HEK293T (cell line): ENCODE measurements around the gene PEX10.

Experiments used
- CTCF ChIA-PET: fragments of 350-600 bp; formaldehyde crosslinking; extraction: SDS; loops from one replicate; lab custom pipeline; 2021; ENCODE audit warnings: antibody characterized with exemption, inconsistent platforms; lab: Yijun Ruan, JAX
- POLR2A ChIA-PET: fragments of 350-600 bp; formaldehyde crosslinking; extraction: SDS; loops from one replicate; lab custom pipeline; 2020; ENCODE audit warnings: antibody characterized with exemption, inconsistent platforms; lab: Yijun Ruan, JAX
- DNase-seq: peaks from one replicate; pipeline ENCODE4 v3.0.0; 2012; ENCODE audit warnings: mixed read lengths; ENCODE audit errors: extremely low spot score
- ARNT ChIP-seq: fragments of 450-650 bp; IDR thresholded peaks from 2 replicates; pipeline ENCODE4 v1.6.1; 2017; ENCODE audit warnings: mild to moderate bottlenecking
- BHLHE40 ChIP-seq: fragments of 450-650 bp; IDR thresholded peaks from 2 replicates; pipeline ENCODE4 v1.6.1; 2016; ENCODE audit warnings: mild to moderate bottlenecking, moderate library complexity, borderline replicate concordance
- CTBP1 ChIP-seq: fragments of 450-650 bp; IDR thresholded peaks from 2 replicates; pipeline ENCODE4 v1.6.1; 2016; ENCODE audit warnings: borderline replicate concordance
- ELF4 ChIP-seq: fragments of 450-650 bp; IDR thresholded peaks from 2 replicates; pipeline ENCODE4 v1.6.1; 2017; ENCODE audit warnings: antibody characterized with exemption
- FOXA1 ChIP-seq: fragments of 450-650 bp; IDR thresholded peaks from 2 replicates; pipeline ENCODE4 v1.6.1; 2016; ENCODE audit warnings: mild to moderate bottlenecking
- FOXK2 ChIP-seq: fragments of 450-650 bp; IDR thresholded peaks from 2 replicates; pipeline ENCODE4 v1.6.1; 2016; ENCODE audit warnings: mild to moderate bottlenecking
- FOXM1 ChIP-seq: fragments of 450-650 bp; IDR thresholded peaks from 2 replicates; pipeline ENCODE4 v1.6.1; 2017; ENCODE audit warnings: mild to moderate bottlenecking, borderline replicate concordance
- HDGF ChIP-seq: fragments of 450-650 bp; IDR thresholded peaks from 2 replicates; pipeline ENCODE4 v1.6.1; 2017; ENCODE audit warnings: antibody characterized with exemption, borderline replicate concordance
- L3MBTL2 ChIP-seq: fragments of 450-650 bp; conservative IDR thresholded peaks from 2 replicates; pipeline ENCODE4 v1.6.1; 2016; ENCODE audit warnings: mild to moderate bottlenecking
- LEF1 ChIP-seq: fragments of 450-650 bp; IDR thresholded peaks from 2 replicates; pipeline ENCODE4 v1.6.1; 2017; ENCODE audit warnings: mild to moderate bottlenecking, borderline replicate concordance
- NFRKB ChIP-seq: fragments of 450-650 bp; IDR thresholded peaks from 2 replicates; pipeline ENCODE4 v1.6.1; 2016; ENCODE audit warnings: mild to moderate bottlenecking, moderate library complexity
- SP1 ChIP-seq: fragments of 450-650 bp; IDR thresholded peaks from 2 replicates; pipeline ENCODE4 v1.6.1; 2017
- SUZ12 ChIP-seq: fragments of 450-650 bp; IDR thresholded peaks from 2 replicates; pipeline ENCODE4 v1.6.1; 2016; ENCODE audit warnings: mild to moderate bottlenecking
- TARDBP ChIP-seq: fragments of 450-650 bp; IDR thresholded peaks from 2 replicates; pipeline ENCODE4 v1.6.1; 2016
- ZNF384 ChIP-seq: fragments of 450-650 bp; IDR thresholded peaks from 2 replicates; pipeline ENCODE4 v1.6.1; 2016
- TF ChIP-seq, protein P1 (sequence below): fragments of 450-650 bp; IDR thresholded peaks from 2 replicates; pipeline ENCODE4 v1.6.1; 2016

Gene PEX10

DNA sequence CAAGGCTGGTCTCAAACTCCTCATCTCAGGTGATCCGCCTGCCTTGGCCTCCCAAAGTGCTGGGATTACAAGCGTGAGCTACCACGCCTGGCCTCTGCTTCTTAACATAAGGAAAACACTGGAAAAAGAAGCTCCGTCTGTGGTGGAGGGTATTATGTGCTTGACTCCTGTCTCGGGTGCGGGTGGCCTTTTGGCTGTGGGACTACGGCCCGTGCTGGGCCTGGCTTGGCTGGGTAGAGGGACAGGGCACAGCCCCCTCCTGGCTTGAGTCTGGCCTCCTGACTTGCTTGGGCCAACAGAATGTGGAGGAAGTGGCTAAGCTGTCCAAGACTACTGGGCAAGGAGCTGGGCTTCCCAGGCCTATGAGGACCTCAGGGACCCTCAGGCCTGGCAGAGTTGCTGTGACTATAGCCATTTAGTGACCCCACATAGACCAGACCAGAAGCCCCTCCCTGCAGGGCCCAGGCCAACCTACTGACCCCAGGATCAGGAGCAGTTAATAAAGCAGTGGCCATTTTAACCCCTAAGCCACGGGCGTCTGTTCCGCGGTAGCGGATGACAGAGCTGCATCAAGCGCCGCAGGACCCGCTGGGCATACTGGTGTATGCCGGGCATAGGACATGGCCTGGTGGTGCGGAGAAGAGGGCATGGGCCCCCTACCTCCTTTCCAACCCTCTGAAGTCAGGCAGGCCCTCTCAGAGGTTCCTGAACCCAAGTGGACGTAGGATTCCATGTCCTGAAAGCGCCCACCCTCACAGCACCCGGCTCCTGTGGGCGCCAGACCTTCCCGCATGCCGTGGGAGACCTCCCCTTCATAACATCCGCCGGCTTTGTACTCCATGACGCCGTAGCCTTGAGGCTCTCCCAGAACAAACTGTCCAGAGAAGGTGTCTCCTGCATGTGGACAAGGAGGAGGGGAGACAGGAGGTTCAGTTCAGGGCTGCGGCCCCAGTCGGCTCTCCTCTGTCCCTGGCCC lies 25.4 kb downstream of the PEX10 start:
- DNase-seq, result no peak
- ChIA-PET POLR2A (interaction anchor here (1.1 kb wide), 1 partner anchor 192 kb away, joined by 7 read pairs; the partner anchor contains the start of gene FAAP20), CTCF (no interaction called here)
- TF ChIP-seq TARDBP (no peak), ARNT (no peak), BHLHE40 (no peak), L3MBTL2 (no peak), FOXM1 (no peak), SUZ12 (no peak), SP1 (no peak), HDGF (no peak), CTBP1 (no peak), ELF4 (no peak), LEF1 (no peak), NFRKB (no peak), FOXK2 (no peak), ZNF384 (no peak), FOXA1 (no peak)
- TF ChIP-seq, protein P1, sequence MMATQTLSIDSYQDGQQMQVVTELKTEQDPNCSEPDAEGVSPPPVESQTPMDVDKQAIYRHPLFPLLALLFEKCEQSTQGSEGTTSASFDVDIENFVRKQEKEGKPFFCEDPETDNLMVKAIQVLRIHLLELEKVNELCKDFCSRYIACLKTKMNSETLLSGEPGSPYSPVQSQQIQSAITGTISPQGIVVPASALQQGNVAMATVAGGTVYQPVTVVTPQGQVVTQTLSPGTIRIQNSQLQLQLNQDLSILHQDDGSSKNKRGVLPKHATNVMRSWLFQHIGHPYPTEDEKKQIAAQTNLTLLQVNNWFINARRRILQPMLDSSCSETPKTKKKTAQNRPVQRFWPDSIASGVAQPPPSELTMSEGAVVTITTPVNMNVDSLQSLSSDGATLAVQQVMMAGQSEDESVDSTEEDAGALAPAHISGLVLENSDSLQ, result no peak

DNA sequence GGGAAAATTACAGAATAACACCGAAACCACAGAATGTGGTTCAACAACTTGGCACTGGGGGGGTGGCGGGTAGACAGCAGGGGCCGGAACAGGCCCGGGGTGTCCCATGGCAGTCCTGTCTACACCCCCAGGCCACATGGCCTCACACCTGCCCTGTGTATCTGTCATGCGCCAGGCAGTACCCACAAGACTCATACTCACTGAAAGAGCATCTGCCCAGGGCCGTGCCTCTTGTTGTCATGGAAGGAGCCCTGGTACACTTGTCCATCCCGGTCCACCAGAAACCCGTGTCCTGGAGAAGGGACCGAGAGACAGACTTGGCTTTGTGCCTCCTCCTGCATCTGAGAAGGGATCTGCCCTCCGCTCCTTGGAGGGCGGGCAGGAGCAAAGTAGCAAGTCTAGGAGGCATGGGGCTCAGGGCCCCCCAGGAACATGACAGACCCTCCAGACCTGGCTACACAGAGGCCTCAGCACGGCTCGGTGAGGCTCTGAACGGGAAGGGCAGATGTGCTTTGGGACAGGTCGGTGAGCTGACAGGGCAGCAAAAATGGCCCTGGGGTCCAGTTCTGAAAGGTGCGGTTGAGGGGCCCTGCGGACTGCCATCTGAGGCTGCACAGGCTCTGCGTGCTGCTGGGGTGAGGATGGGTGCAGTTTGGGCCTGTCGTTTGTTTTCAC lies 26.6 kb downstream of the PEX10 start:
- ChIA-PET CTCF (no interaction called here), POLR2A (interaction anchor here (0.9 kb wide), 1 partner anchor 191 kb away, joined by 5 read pairs; the partner anchor contains the start of gene FAAP20)
- TF ChIP-seq SUZ12 (no peak), LEF1 (no peak), FOXA1 (no peak), ELF4 (no peak), FOXK2 (no peak), ZNF384 (no peak)
- TF ChIP-seq, protein P1, result no peak
- DNase-seq, result no peak

DNA sequence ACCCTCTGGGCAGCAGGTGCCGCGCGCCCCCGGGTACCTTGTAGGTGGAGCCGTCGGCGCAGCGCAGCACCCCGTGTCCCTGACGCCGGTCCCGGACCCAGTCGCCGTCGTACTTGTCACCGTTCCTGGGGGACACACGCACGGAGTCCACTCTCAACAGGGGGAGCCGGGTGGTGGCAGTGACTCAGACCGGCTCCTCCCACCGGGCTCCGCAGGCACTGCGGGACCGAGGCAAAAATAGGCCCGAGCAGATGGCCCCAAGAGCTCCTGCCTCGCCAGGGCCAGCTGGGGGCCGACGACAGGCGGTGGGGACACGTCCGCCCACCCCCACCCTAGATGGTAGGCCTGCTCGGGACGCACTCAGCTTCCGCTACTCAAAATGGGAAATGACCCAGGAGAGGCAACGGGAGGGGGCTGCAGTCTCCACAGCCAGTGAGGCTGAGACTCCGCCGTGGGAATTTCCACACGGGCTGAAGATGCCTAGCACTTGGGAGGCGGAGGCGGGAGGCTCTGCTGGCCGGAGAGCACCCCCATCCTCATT lies 27.4 kb downstream of the PEX10 start:
- POLR2A ChIA-PET, result interaction anchor here (0.9 kb wide), 1 partner anchor 190 kb away, joined by 5 read pairs; the partner anchor contains the start of gene FAAP20
- CTCF ChIA-PET, result no interaction called here
- TF ChIP-seq LEF1, result no peak
- no peak for DNase-seq

DNA sequence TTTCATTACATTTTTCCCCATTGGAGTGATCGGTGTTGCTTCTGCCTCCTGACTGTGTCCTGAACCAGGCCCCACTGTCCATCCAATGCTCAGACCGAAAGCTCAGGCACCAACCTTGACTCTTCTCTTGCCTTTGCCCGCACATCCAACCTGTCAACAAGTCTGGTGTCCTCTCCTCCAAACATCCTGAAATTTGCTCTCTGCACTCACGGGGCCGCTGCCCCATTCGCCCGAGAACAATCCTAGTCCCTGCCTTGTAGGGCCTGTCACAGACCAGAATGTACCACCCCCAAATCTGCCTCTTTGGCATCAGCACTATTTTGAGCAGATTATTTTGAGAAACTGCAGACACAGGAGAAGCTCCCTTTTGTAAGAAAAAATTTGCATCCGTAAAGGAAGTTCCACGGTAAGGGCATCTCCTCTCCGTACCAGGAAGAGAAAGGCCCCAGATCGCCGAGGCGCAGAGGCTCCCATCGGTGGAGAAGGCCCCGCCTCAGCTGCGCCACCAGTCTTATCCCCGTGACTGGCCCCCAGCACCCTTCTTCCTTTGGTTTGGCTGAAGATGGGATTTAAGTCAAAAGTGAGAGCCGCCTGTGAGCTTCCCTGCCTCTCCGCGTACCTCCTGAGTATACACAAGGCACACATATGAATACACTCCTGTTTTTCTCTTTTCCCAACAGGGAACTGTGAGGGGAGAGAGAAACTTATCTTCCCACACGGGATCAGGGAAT lies 28.1 kb downstream of the PEX10 start:
- no peak for DNase-seq
- POLR2A ChIA-PET, result interaction anchor here (0.9 kb wide), 1 partner anchor 189 kb away, joined by 5 read pairs; the partner anchor contains the start of gene FAAP20
- CTCF ChIA-PET, result no interaction called here
- no peak for TF ChIP-seq TARDBP
- TF ChIP-seq FOXK2, result no peak
- no peak for TF ChIP-seq ARNT
- TF ChIP-seq ZNF384, result no peak
- TF ChIP-seq LEF1, result no peak
- TF ChIP-seq, protein P1, result no peak
- no peak for TF ChIP-seq SUZ12
- TF ChIP-seq HDGF, result no peak
- no peak for TF ChIP-seq CTBP1
- no peak for TF ChIP-seq NFRKB
- TF ChIP-seq BHLHE40, result no peak
- no peak for TF ChIP-seq L3MBTL2
- no peak for TF ChIP-seq SP1
- no peak for TF ChIP-seq FOXA1
- no peak for TF ChIP-seq ELF4
- no peak for TF ChIP-seq FOXM1

DNA sequence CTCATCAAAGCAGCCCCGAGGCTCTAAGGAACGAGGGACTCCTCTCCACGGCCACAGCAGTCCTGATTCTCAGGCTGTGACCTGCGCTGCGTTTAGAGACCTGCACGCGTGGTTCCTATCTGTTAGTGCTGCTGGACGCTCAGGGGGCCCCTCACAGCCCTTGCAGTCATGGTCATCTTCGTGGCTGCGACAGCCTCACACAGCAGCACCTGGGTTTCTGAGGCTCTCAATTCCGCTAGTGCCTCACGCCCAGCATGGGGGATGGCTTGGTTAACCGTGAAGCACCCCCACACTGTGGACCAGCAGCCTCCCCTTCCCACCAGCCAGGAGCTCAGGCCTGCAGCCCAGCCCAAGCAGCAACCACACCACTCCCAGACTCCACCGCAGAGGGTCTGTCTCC lies 28.8 kb downstream of the PEX10 start:
- no peak for DNase-seq
- TF ChIP-seq HDGF (no peak), BHLHE40 (no peak), FOXK2 (no peak)
- ChIA-PET POLR2A (no interaction called here), CTCF (no interaction called here)
